ENCODE measurements around the gene LEMD1. TPM values are rescaled to one million over a fixed set of nuclear protein-coding genes. Genes with fewer than 3 reads are reported as not detected.

The LEMD1 gene
- total RNA-seq, 1 experiment from 2014 or later: not detected

GRCh38 chr1:205354259-205355074 is 67.4 kb downstream of the LEMD1 start:
- no peaks in the 10 kb centered on the region for H3K36me3 ChIP-seq (ENCODE audit: control insufficient read depth, insufficient read depth, low read length)

GRCh38 chr1:205353612-205354011 is 68.2 kb downstream of the LEMD1 start:
- POLR2A ChIA-PET: no interaction called here
- Histone ChIP-seq H3K36me3 (ENCODE audit: control insufficient read depth, insufficient read depth, low read length) (no peaks in the 10 kb centered on the region), H3K27ac (ENCODE audit: low read length) (no peak overlapping the region), H3K4me3 (ENCODE audit: low read depth in 2 of 2, low read length in 2 of 2) (no peak overlapping the region), H3K27me3 (ENCODE audit: control insufficient read depth, insufficient read depth, low read length) (no peaks in the 10 kb centered on the region), H3K9me3 (ENCODE audit: control insufficient read depth, insufficient read depth, low read depth, low read length) (no peaks in the 10 kb centered on the region), H3K4me1 (ENCODE audit: control insufficient read depth, insufficient read depth, low read length) (no peaks in the 10 kb centered on the region)
- ATAC-seq: no peak
- intact Hi-C loops (cut with micrococcal nuclease; ENCODE audit: unreplicated experiment) (loop anchor here (1.0 to 2.0 kb wide), 2 partner anchors 131 to 171 kb away; no protein-coding TSS in a partner anchor), in situ Hi-C loops (cut with HindIII; ENCODE audit: low pct_unique_long_range_greater_than_20kb, low sequenced_read_pairs) (no loop called here)
- no peak for TF ChIP-seq REST (IDR thresholded peaks at IDR 0.05; ENCODE audit: insufficient read depth in 1 of 2, low read depth in 2 of 2, low read length in 1 of 2)
- TF ChIP-seq POLR2AphosphoS5 (IDR thresholded peaks at IDR 0.05; ENCODE audit: low read depth, low read length): no peak
- no peak for TF ChIP-seq TCF7L2 (IDR thresholded peaks at IDR 0.05; ENCODE audit: low read depth, low read length)
- TF ChIP-seq CTCF (IDR thresholded peaks at IDR 0.05): no peak
- no peak for TF ChIP-seq SIN3A (IDR thresholded peaks at IDR 0.05; ENCODE audit: borderline replicate concordance, insufficient read depth, low read depth, low read length)
- CTCF ChIA-PET: interaction anchor here (0.6 to 2.3 kb wide), 14 partner anchors 18 to 171 kb away, joined by 3 to 37 read pairs (median 5); partner anchors contain the start of gene TMCC2
- no TSS peak for BruUV-seq (replicated peaks)
- DNase-seq (ENCODE audit: low read depth, low spot score): no peak

More at GRCh38 chr1:205354259-205355074, 67.4 kb downstream of the LEMD1 start:
- H3K27me3 ChIP-seq (ENCODE audit: control insufficient read depth, insufficient read depth, low read length): no peaks in the 10 kb centered on the region
- H3K27ac ChIP-seq (ENCODE audit: low read length): no peak overlapping the region
- POLR2A ChIA-PET: no interaction called here
- TF ChIP-seq CTCF (IDR thresholded peaks at IDR 0.05) (peak; percentile 89), REST (IDR thresholded peaks at IDR 0.05; ENCODE audit: insufficient read depth in 1 of 2, low read depth in 2 of 2, low read length in 1 of 2) (no peak)
- in situ Hi-C loops (cut with HindIII; ENCODE audit: low pct_unique_long_range_greater_than_20kb, low sequenced_read_pairs): no loop called here
- ATAC-seq (peak; percentile 82), DNase-seq (ENCODE audit: low read depth, low spot score) (peak; percentile 43)
- intact Hi-C loops (cut with micrococcal nuclease; ENCODE audit: unreplicated experiment): loop anchor here (1.0 to 2.0 kb wide), 2 partner anchors 130 to 170 kb away; no protein-coding TSS in a partner anchor
- no peaks in the 10 kb centered on the region for H3K9me3 ChIP-seq (ENCODE audit: control insufficient read depth, insufficient read depth, low read depth, low read length)
- no TSS peak for BruUV-seq (replicated peaks)
- H3K4me3 ChIP-seq (ENCODE audit: low read depth in 2 of 2, low read length in 2 of 2): no peak overlapping the region
- CTCF ChIA-PET: interaction anchor here (0.6 to 2.3 kb wide), 14 partner anchors 19 to 170 kb away, joined by 3 to 37 read pairs (median 5); partner anchors contain the start of gene TMCC2
- no peaks in the 10 kb centered on the region for H3K4me1 ChIP-seq (ENCODE audit: control insufficient read depth, insufficient read depth, low read length)
